ENCODE results near the gene USP49.

Gene USP49

DNA sequence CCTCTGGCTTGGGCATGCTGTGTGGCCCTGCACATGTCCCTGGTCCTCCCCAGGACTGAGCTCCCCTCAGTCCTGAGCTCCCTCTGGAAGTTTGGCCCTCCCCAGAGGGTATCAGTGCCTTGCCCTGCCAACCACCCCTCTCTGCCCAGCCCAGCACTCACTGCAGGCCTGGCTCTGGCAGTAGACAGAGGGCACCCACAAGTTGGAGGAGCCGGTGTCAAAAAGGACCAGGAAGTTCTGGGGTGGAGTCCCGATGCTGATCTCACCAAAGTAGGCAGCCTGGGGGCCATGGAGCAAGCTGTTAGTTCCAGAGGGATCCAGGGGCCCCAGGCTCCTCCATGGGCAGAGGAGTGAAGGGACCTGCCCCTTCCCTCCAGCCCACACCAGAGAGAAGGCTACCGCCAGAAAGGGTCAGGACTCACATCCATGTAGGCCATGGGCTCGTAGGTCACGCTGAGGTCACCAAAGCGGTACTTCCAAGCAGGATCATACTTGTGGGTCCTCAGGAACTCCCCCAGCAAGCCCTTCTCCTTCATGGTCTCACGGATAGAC lies 150.9 kb downstream of the USP49 start:
- no peak for DNase-seq (ENCODE audit: low read depth)
- TF ChIP-seq CTCF (conservative IDR thresholded peaks at IDR 0.05; ENCODE audit: low read depth, low read length) = no peak
- H3K4me3 ChIP-seq (ENCODE audit: low read length) = no peak overlapping the region

DNA sequence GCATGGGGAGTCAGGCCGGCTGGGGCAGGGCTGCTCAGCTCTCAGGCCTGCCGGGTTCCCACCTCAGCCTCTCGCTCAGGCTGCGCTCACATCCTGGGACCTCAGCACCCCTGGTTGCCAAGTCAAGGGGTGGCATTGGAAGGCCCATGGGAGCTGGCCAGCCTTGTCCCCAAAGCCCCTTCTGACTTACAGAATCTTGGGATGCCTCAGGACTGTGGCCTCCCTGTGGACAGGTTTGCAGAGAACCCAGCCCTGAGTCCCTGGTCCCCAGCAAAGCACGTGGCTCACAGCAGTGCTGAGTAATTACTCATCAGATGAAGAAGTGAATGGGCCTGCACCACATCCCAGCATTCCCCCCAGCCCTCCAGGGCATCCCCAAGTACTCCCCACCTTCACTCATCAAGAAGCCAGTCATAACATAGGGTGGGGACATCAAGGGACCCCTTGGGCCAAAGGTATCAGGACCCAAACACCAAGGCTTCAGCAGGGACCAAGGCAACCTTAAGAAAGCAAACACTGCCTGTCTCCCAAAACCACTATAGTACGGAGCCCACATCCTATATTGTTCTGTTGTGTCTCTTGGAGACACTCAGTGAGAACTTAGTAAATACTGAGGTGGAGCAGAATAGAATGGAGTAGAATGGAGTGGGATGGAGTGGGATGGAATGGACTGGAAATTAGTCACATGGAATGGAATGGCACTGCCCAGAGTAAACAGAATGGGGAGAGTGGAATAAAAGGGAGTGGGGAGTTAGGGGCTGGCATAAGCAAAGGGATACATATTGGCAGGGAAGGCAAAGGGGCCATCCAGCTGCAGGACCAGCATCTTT lies 151.6 kb downstream of the USP49 start:
- DNase-seq (ENCODE audit: low read depth) = no peak
- no peak for TF ChIP-seq CTCF (conservative IDR thresholded peaks at IDR 0.05; ENCODE audit: low read depth, low read length)
- H3K4me3 ChIP-seq (ENCODE audit: low read length) = no peak overlapping the region

DNA sequence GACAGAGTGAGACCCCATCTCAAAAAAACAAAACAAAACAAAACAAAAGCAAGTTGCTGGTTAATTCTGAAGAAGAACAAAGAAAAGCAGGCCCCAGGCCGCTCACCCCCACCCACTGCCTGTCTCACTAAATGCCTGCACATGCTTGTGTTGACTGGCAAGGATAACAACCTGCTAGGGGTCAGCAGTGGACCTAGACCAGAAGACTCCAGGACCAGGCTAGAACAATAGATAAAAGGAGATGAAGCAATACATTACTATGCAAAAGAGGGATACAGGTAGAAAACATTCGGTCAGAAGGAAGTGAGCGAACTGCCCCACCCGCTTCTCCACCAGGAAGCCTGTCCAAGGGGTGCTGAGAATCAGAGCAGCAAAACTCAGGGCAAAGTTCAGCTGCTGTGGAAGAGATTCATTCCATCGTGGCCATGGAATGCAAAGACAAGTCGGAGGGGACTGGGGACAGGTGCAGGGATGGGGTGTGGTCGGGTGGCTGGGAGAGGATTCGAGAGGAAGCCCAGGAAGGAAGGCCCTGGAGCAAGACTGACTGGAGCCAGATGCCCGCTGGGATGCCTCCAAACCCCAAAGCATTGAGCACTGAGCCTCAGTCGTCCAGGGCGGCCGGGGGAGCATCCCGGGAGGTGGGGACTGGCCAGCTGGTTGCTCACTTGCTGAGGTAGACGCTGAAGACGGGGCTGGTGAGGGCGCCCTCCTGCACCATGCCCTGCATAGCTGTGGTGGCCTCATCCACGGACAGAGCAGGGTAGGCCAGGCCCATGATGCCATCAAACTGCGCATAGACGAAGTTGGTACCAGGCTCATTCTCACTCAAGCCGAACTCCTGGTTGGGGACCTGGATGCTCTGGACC lies 153.3 kb downstream of the USP49 start:
- no peak for DNase-seq (ENCODE audit: low read depth)
- H3K4me3 ChIP-seq (ENCODE audit: low read length) = no peak overlapping the region
- no peak for TF ChIP-seq CTCF (conservative IDR thresholded peaks at IDR 0.05; ENCODE audit: low read depth, low read length)

DNA sequence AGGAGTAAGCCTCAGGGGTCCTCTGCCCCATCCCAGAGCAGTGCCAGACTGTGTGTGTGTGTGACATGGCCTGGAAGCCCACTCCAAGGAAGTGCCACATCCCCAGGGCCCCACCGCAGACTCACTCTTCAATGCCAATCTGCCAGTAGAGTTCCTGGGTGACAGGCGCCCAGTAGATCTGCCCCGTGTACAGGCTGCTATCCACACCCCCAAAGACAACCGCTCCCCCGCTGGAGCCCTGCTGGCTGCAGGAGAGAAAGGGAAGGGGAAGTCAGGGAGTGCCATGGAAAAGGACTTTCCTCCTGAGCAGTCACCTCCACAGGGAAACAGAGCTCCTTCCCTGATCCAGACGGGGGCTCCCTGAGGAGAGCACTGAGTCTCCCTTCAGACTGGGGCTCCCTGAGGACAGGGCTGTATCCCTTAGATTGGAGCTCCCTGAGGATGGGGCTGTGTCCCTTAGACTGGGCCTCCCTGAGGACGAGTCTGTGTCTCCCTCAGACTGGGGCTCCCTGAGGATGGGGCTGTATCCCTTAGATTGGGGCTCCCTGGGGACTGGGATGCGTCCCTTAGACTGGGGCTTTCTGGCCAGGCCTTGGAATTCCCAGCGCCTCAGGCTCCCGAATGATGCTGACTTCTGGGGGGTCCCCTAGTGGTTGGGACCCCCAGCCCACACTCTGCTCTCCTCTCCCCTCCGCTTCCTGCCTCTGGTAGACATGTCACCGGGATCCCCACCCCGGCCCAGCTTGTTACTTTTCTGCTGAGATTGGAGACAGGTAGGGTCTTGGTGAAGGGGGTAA lies 154.6 kb downstream of the USP49 start:
- no peak overlapping the region for H3K4me3 ChIP-seq (ENCODE audit: low read length)
- no peak for DNase-seq (ENCODE audit: low read depth)

More for the DNA sequence above, 154.6 kb downstream of the USP49 start:
- no peak for TF ChIP-seq CTCF (conservative IDR thresholded peaks at IDR 0.05; ENCODE audit: low read depth, low read length)

All from retinal pigment epithelial cell (primary cell).